GM23248 (cell line): ENCODE results near the gene CKAP5. TPM values are rescaled to one million over a fixed set of nuclear protein-coding genes. Genes with fewer than 3 reads are reported as not detected.

Source experiments
- DNase-seq: peaks from one replicate; pipeline ENCODE4 v3.0.0-alpha.2; 2015
- H2AFZ ChIP-seq: fragments of 200-600 bp; sonication (generic); 2 replicates; pipeline ENCODE4 v1.6.1; 2016; ENCODE audit warnings: antibody characterized with exemption
- H3F3A ChIP-seq: fragments of 200-600 bp; sonication (generic); 2 replicates; pipeline ENCODE4 v1.6.1; 2016; ENCODE audit warnings: mild to moderate bottlenecking, antibody characterized with exemption, mixed run types; ENCODE audit not compliant: insufficient read depth
- H3K27ac ChIP-seq: fragments of 200-600 bp; sonication (generic); 2 replicates; pipeline ENCODE4 v1.5.1; 2016; ENCODE audit warnings: mild to moderate bottlenecking
- H3K27me3 ChIP-seq: fragments of 200-600 bp; sonication (generic); replicated peaks from 2 replicates; pipeline ENCODE4 v1.6.1; 2016; ENCODE audit warnings: mild to moderate bottlenecking; ENCODE audit not compliant: insufficient read depth
- H3K36me3 ChIP-seq: fragments of 200-600 bp; sonication (generic); 2 replicates; pipeline ENCODE4 v1.6.1; 2016; ENCODE audit warnings: low read depth, mild to moderate bottlenecking
- H3K4me1 ChIP-seq: fragments of 200-600 bp; sonication (generic); 2 replicates; pipeline ENCODE4 v1.6.1; 2016; ENCODE audit warnings: mild to moderate bottlenecking; ENCODE audit not compliant: insufficient read depth
- H3K4me2 ChIP-seq: fragments of 200-600 bp; sonication (generic); one replicate; pipeline ENCODE4 v1.6.1; 2016; ENCODE audit warnings: mild to moderate bottlenecking; ENCODE audit not compliant: unreplicated experiment
- H3K4me3 ChIP-seq: fragments of 200-600 bp; sonication (generic); 2 replicates; pipeline ENCODE4 v1.5.1; 2016; ENCODE audit warnings: mild to moderate bottlenecking
- H3K79me2 ChIP-seq: fragments of 200-600 bp; sonication (generic); 2 replicates; pipeline ENCODE4 v1.6.1; 2016; ENCODE audit warnings: mild to moderate bottlenecking; ENCODE audit not compliant: insufficient read depth
- H3K9ac ChIP-seq: fragments of 200-600 bp; sonication (generic); 2 replicates; pipeline ENCODE4 v1.6.1; 2016; ENCODE audit warnings: mild to moderate bottlenecking
- H3K9me2 ChIP-seq: fragments of 200-600 bp; sonication (generic); 2 replicates; pipeline ENCODE4 v1.6.1; 2016; ENCODE audit warnings: mixed run types, mild to moderate bottlenecking, moderate library complexity; ENCODE audit not compliant: insufficient read depth
- H3K9me3 ChIP-seq: fragments of 200-600 bp; sonication (generic); one replicate; pipeline ENCODE4 v1.6.1; 2017; ENCODE audit warnings: low read depth
- H4K20me1 ChIP-seq: fragments of 200-600 bp; sonication (generic); 2 replicates; pipeline ENCODE4 v1.6.0; 2016; ENCODE audit not compliant: insufficient read depth
- EZH2 ChIP-seq: fragments of 200-600 bp; sonication (generic); IDR thresholded peaks from 2 replicates; pipeline ENCODE4 v1.6.1; 2018; ENCODE audit warnings: antibody characterized with exemption, mild to moderate bottlenecking; ENCODE audit not compliant: insufficient read depth, poor library complexity, severe bottlenecking
- EZH2phosphoT487 ChIP-seq: fragments of 200-600 bp; sonication (generic); IDR thresholded peaks from 2 replicates; pipeline ENCODE4 v1.6.1; 2018; ENCODE audit warnings: antibody characterized with exemption, moderate library complexity, mild to moderate bottlenecking, low read depth; ENCODE audit not compliant: insufficient read depth
- WGBS, 2 experiments: methylation state at CpG; one replicate each; pipeline ENCODE4 v1.1.6; 2015 to 2017; ENCODE audit warnings: low lambda C conversion rate in 2 of 2, low coverage in 1 of 2; ENCODE audit errors: missing lambda C conversion rate in 2 of 2; 5-methylcytosine and 5-hydroxymethylcytosine counted together
- in situ Hi-C: fragments of 300-500 bp; cut with MboI; formaldehyde crosslinking; loops from 2 replicates; pipeline ENCODE4 v1.15.0; 2020
- polyA plus RNA-seq: library from polyadenylated mRNA; unstranded; fragments of >200 nt; fragmentation: Nextera tagmentation; extraction: Ambion mirVana; gene quantifications from 2 replicates; pipeline ENCODE4 v1.2.1, GENCODE V29; 2016
- total RNA-seq: library from RNA; depleted of rRNA; stranded (reverse); fragments of >200 nt; shearing (Covaris generic); gene quantifications from 2 replicates; pipeline ENCODE4 v1.2.3, GENCODE V29; 2014

The CKAP5 gene
- total and polyA plus RNA-seq, 2 experiments from 2014 or later = 35.2 to 47.6 TPM

DNA sequence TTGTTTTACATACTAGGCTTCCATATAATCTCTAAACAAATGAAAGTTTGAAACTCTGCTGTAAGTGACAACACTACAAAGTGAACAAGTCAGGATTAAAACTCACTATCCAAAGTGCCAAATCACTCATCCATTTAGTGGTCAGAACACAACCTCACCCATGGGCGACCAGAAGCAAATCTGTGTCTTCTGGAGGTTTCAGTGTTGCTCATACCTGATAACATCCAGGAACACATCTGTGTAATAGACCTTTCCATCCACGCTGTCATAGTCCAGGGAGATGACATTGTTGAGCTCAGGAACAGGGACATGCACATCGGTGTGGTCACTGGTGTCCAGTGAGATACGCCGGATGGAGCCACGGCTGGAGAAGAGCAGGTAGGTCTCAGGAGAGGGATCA, 28.5 kb upstream of the CKAP5 start:
- no peak overlapping the region for H3K9ac ChIP-seq
- H2AFZ ChIP-seq = no peak overlapping the region
- H3K9me2 ChIP-seq = no peaks in the 10 kb centered on the region
- no peaks in the 10 kb centered on the region for H3K36me3 ChIP-seq
- H3K27me3 ChIP-seq = no peaks in the 10 kb centered on the region
- WGBS, 2 experiments = 92 to 96% methylated on average over 6 of the region's 6 CpGs
- in situ Hi-C loops = no loop called here
- H3K4me3 ChIP-seq = no peak overlapping the region
- H3K79me2 ChIP-seq = no peaks in the 10 kb centered on the region
- H4K20me1 ChIP-seq = no peaks in the 10 kb centered on the region
- H3F3A ChIP-seq = no peaks in the 10 kb centered on the region
- no peak for DNase-seq
- H3K4me2 ChIP-seq = no peak overlapping the region
- H3K27ac ChIP-seq = no peak overlapping the region
- H3K4me1 ChIP-seq = no peaks in the 10 kb centered on the region
- no peaks in the 10 kb centered on the region for H3K9me3 ChIP-seq
- TF ChIP-seq EZH2phosphoT487 = no peak
- no peak for TF ChIP-seq EZH2

DNA sequence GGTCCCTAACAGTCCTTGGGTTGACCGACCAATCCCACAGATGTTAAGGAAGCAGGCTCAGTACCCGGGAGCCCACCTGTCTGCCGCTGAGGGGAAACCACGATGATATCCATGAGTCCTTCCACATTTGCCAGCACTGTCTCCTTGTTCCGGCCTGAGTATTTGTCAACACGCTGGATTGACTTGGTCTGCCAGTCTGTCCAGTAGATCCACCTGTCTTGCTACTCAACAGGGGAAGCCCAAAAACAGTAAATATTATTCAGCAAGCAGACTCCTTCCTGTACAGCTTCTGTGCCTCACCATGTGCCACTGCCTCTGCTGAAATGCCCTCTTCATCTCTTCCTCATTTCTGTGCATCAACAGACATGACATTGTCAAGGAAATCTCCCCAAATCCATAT, 22.8 kb upstream of the CKAP5 start:
- in situ Hi-C loops = no loop called here
- no peak overlapping the region for H2AFZ ChIP-seq
- peaks cover 6% of the 10 kb centered on the region; the same call in 1 of the 2 replicates for H3K4me1 ChIP-seq
- H3F3A ChIP-seq = peaks cover 7% of the 10 kb centered on the region; the same call in 1 of the 2 replicates
- DNase-seq = no peak
- H3K27me3 ChIP-seq = no peaks in the 10 kb centered on the region
- 85 to 88% methylated on average over 6 of the region's 6 CpGs for WGBS, 2 experiments
- no peak overlapping the region for H3K9ac ChIP-seq
- no peaks in the 10 kb centered on the region for H4K20me1 ChIP-seq
- no peak overlapping the region for H3K4me2 ChIP-seq
- H3K79me2 ChIP-seq = no peaks in the 10 kb centered on the region
- no peaks in the 10 kb centered on the region for H3K36me3 ChIP-seq
- TF ChIP-seq EZH2phosphoT487 (no peak), EZH2 (no peak)
- H3K9me3 ChIP-seq = no peaks in the 10 kb centered on the region
- no peak overlapping the region for H3K27ac ChIP-seq
- no peaks in the 10 kb centered on the region for H3K9me2 ChIP-seq
- H3K4me3 ChIP-seq = no peak overlapping the region

- no peak overlapping the region for H3K9ac ChIP-seq
- H3K27ac ChIP-seq = no peak overlapping the region
- 95 to 98% methylated on average over 2 of the region's 2 CpGs for WGBS, 2 experiments
- peaks cover 6% of the 10 kb centered on the region; the same call in 1 of the 2 replicates for H3K4me1 ChIP-seq
- no peak overlapping the region for H2AFZ ChIP-seq
- H3K79me2 ChIP-seq = no peaks in the 10 kb centered on the region
- no peak for TF ChIP-seq EZH2phosphoT487
- TF ChIP-seq EZH2 = no peak
- H3K36me3 ChIP-seq = no peaks in the 10 kb centered on the region
- no peak overlapping the region for H3K4me3 ChIP-seq
- H3K9me2 ChIP-seq = no peaks in the 10 kb centered on the region
- no peaks in the 10 kb centered on the region for H3K9me3 ChIP-seq
- no peaks in the 10 kb centered on the region for H3K27me3 ChIP-seq
- peaks cover 7% of the 10 kb centered on the region; the same call in 1 of the 2 replicates for H3F3A ChIP-seq
- H4K20me1 ChIP-seq = no peaks in the 10 kb centered on the region
- no peak overlapping the region for H3K4me2 ChIP-seq
- peak; percentile 69 for DNase-seq
- in situ Hi-C loops = no loop called here
Observed at GRCh38 chr11:46865340-46865739, 19.3 kb upstream of the CKAP5 start.

GRCh38 chr11:46860218-46860617, 14.1 kb upstream of the CKAP5 start:
- TF ChIP-seq EZH2phosphoT487 (no peak), EZH2 (no peak)
- DNase-seq = no peak
- no peaks in the 10 kb centered on the region for H3K27me3 ChIP-seq
- H2AFZ ChIP-seq = no peak overlapping the region
- no peaks in the 10 kb centered on the region for H3K9me2 ChIP-seq
- no peaks in the 10 kb centered on the region for H3F3A ChIP-seq
- no peak overlapping the region for H3K4me2 ChIP-seq
- WGBS, 2 experiments = 60 to 72% methylated on average over 4 of the region's 4 CpGs
- no peaks in the 10 kb centered on the region for H4K20me1 ChIP-seq
- H3K4me1 ChIP-seq = peaks cover 2% of the 10 kb centered on the region; the same call in 1 of the 2 replicates
- no peak overlapping the region for H3K9ac ChIP-seq
- H3K27ac ChIP-seq = no peak overlapping the region
- H3K4me3 ChIP-seq = no peak overlapping the region
- no peaks in the 10 kb centered on the region for H3K79me2 ChIP-seq
- H3K36me3 ChIP-seq = no peaks in the 10 kb centered on the region
- no peaks in the 10 kb centered on the region for H3K9me3 ChIP-seq
- in situ Hi-C loops = no loop called here

DNA sequence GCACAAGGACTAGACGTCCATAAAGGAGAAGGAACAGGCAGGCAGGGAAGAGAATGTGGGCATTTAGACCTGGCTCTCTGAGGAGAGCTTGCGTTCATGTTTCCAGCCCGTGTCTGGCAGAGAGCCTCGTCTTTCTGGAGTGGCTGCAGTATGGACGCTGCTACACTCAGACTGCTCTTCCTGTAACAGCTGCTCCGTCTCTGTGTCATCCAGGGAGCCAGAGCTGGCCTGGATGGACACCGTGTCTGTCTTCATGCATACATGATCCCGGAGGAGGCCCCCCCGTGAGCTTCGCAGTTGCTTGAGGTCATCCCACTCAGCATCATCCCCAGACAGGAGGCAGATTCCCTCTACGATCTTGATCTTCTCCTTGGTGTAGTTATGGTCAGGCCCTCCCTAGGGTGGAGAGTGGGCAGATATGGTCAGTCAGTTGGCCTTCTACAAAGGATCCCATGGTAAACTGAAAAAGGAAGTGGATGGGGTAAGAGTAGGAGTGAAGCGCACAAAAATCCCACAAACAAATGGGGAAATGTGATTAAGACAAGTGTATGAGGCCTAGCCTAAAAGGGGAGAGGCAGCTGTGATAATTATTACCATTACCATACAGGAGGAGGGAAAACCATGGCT, 13.0 kb upstream of the CKAP5 start:
- in situ Hi-C loops = no loop called here
- Histone ChIP-seq H3K9me3 (no peaks in the 10 kb centered on the region), H3K27me3 (no peaks in the 10 kb centered on the region), H3K9ac (no peak overlapping the region), H3K4me3 (no peak overlapping the region), H4K20me1 (no peaks in the 10 kb centered on the region), H3K4me2 (no peak overlapping the region), H3K36me3 (no peaks in the 10 kb centered on the region), H3F3A (no peaks in the 10 kb centered on the region), H3K27ac (no peak overlapping the region), H3K79me2 (no peaks in the 10 kb centered on the region), H2AFZ (no peak overlapping the region), H3K9me2 (no peaks in the 10 kb centered on the region), H3K4me1 (no peaks in the 10 kb centered on the region)
- DNase-seq = no peak
- WGBS, 2 experiments = 82 to 87% methylated on average over 12 of the region's 12 CpGs
- no peak for TF ChIP-seq EZH2phosphoT487
- no peak for TF ChIP-seq EZH2
